ENCODE measurements around the gene ASB2.

ASB2 gene

GRCh38 chr14:93972618-93973205 lies 3.7 kb downstream of the ASB2 start:
- H3K4me1 ChIP-seq (ENCODE audit: insufficient read depth, low read length): no peaks in the 10 kb centered on the region
- no peak overlapping the region for H3K4me3 ChIP-seq (ENCODE audit: low read depth in 1 of 2, low read length in 2 of 2)
- no peak overlapping the region for H3K9ac ChIP-seq (ENCODE audit: low read depth, low read length)
- H3K36me3 ChIP-seq (ENCODE audit: insufficient read depth, low read length): no peaks in the 10 kb centered on the region
- H4K20me1 ChIP-seq (ENCODE audit: insufficient read depth, low read length): peaks cover 5% of the 10 kb centered on the region; the same call in 1 of the 2 replicates
- DNase-seq (no peak), ATAC-seq (ENCODE audit: insufficient read depth, low read depth) (no peak)
- H3K79me2 ChIP-seq (ENCODE audit: insufficient read depth, low read length): no peaks in the 10 kb centered on the region
- H2AFZ ChIP-seq (ENCODE audit: low read depth, low read length): no peak overlapping the region
- peaks cover 8% of the 10 kb centered on the region for H3K9me3 ChIP-seq (ENCODE audit: insufficient read depth, low read length, severe bottlenecking)
- TF ChIP-seq CTCF (IDR thresholded peaks at IDR 0.05; ENCODE audit: borderline replicate concordance, extremely low read depth, low read length, poor library complexity, severe bottlenecking) (no peak), EZH2 (IDR thresholded peaks at IDR 0.05; ENCODE audit: borderline replicate concordance, low read depth, low read length, severe bottlenecking) (no peak)
- no peak overlapping the region for H3K4me2 ChIP-seq (ENCODE audit: insufficient read depth, low read length)
- H3K27me3 ChIP-seq (ENCODE audit: insufficient read depth, low read length, poor library complexity): peaks cover 22% of the 10 kb centered on the region
- no peak overlapping the region for H3K27ac ChIP-seq (ENCODE audit: low read length)

- DNase-seq (no peak), ATAC-seq (ENCODE audit: insufficient read depth, low read depth) (no peak)
- Histone ChIP-seq H3K9me3 (ENCODE audit: insufficient read depth, low read length, severe bottlenecking) (no peaks in the 10 kb centered on the region), H3K4me2 (ENCODE audit: insufficient read depth, low read length) (no peak overlapping the region), H2AFZ (ENCODE audit: low read depth, low read length) (no peak overlapping the region), H3K79me2 (ENCODE audit: insufficient read depth, low read length) (no peaks in the 10 kb centered on the region), H4K20me1 (ENCODE audit: insufficient read depth, low read length) (peaks cover 5% of the 10 kb centered on the region; the same call in 1 of the 2 replicates), H3K36me3 (ENCODE audit: insufficient read depth, low read length) (no peaks in the 10 kb centered on the region), H3K27me3 (ENCODE audit: insufficient read depth, low read length, poor library complexity) (peaks cover 22% of the 10 kb centered on the region), H3K9ac (ENCODE audit: low read depth, low read length) (no peak overlapping the region), H3K27ac (ENCODE audit: low read length) (no peak overlapping the region), H3K4me1 (ENCODE audit: insufficient read depth, low read length) (no peaks in the 10 kb centered on the region), H3K4me3 (ENCODE audit: low read depth in 1 of 2, low read length in 2 of 2) (no peak overlapping the region)
- TF ChIP-seq CTCF (IDR thresholded peaks at IDR 0.05; ENCODE audit: borderline replicate concordance, extremely low read depth, low read length, poor library complexity, severe bottlenecking) (no peak), EZH2 (IDR thresholded peaks at IDR 0.05; ENCODE audit: borderline replicate concordance, low read depth, low read length, severe bottlenecking) (no peak)
Observed at GRCh38 chr14:93971635-93972027, 4.7 kb downstream of the ASB2 start.

- Histone ChIP-seq H3K27me3 (ENCODE audit: insufficient read depth, low read length, poor library complexity) (peaks cover 20% of the 10 kb centered on the region), H3K4me2 (ENCODE audit: insufficient read depth, low read length) (no peak overlapping the region), H3K4me3 (ENCODE audit: low read depth in 1 of 2, low read length in 2 of 2) (no peak overlapping the region), H4K20me1 (ENCODE audit: insufficient read depth, low read length) (peaks cover 5% of the 10 kb centered on the region; the same call in 1 of the 2 replicates), H3K4me1 (ENCODE audit: insufficient read depth, low read length) (no peaks in the 10 kb centered on the region), H3K79me2 (ENCODE audit: insufficient read depth, low read length) (no peaks in the 10 kb centered on the region), H3K27ac (ENCODE audit: low read length) (no peak overlapping the region), H3K36me3 (ENCODE audit: insufficient read depth, low read length) (no peaks in the 10 kb centered on the region), H3K9ac (ENCODE audit: low read depth, low read length) (no peak overlapping the region), H2AFZ (ENCODE audit: low read depth, low read length) (no peak overlapping the region), H3K9me3 (ENCODE audit: insufficient read depth, low read length, severe bottlenecking) (no peaks in the 10 kb centered on the region)
- ATAC-seq (ENCODE audit: insufficient read depth, low read depth): peak; percentile 64
- no peak for DNase-seq
- TF ChIP-seq CTCF (IDR thresholded peaks at IDR 0.05; ENCODE audit: borderline replicate concordance, extremely low read depth, low read length, poor library complexity, severe bottlenecking): no peak
- no peak for TF ChIP-seq EZH2 (IDR thresholded peaks at IDR 0.05; ENCODE audit: borderline replicate concordance, low read depth, low read length, severe bottlenecking)
Observed at GRCh38 chr14:93970965-93971634, 5.3 kb downstream of the ASB2 start.

All from DND-41 (cell line).